ENCODE measurements around the gene SEZ6. TPM values are rescaled to one million over a fixed set of nuclear protein-coding genes. Genes with fewer than 3 reads are reported as not detected.

Gene SEZ6
- total RNA-seq, 4 donors from 2014 or later, result not detected

GRCh38 chr17:29032857-29033197 lies 27.0 kb upstream of the SEZ6 start:
- Histone ChIP-seq H3K27ac (no peak overlapping the region), H3K4me3 (no peak overlapping the region), H3K9me3 (no peaks in the 10 kb centered on the region), H3K27me3 (peaks cover 66% of the 10 kb centered on the region), H3K36me3 (no peaks in the 10 kb centered on the region), H3K4me1 (no peaks in the 10 kb centered on the region)
- no peak for TF ChIP-seq CTCF (IDR thresholded peaks at IDR 0.05)
- TF ChIP-seq POLR2AphosphoS5 (IDR thresholded peaks at IDR 0.05), result no peak
- no peak for TF ChIP-seq POLR2A (IDR thresholded peaks at IDR 0.05)
- no peak for TF ChIP-seq EP300 (IDR thresholded peaks at IDR 0.05)
- no peak for DNase-seq (ENCODE audit: low spot score in 2 of 2)
- 31% methylated on average over 5 of the region's 6 CpGs for WGBS

- no peaks in the 10 kb centered on the region for H3K4me1 ChIP-seq
- no peak for DNase-seq (ENCODE audit: low spot score in 2 of 2)
- peaks cover 67% of the 10 kb centered on the region for H3K27me3 ChIP-seq
- no peak overlapping the region for H3K4me3 ChIP-seq
- no peak overlapping the region for H3K27ac ChIP-seq
- no peak for TF ChIP-seq CTCF (IDR thresholded peaks at IDR 0.05)
- TF ChIP-seq EP300 (IDR thresholded peaks at IDR 0.05), result no peak
- no peak for TF ChIP-seq POLR2A (IDR thresholded peaks at IDR 0.05)
- TF ChIP-seq POLR2AphosphoS5 (IDR thresholded peaks at IDR 0.05), result no peak
- H3K9me3 ChIP-seq, result no peaks in the 10 kb centered on the region
- 32% methylated on average over 11 of the region's 11 CpGs for WGBS
- no peaks in the 10 kb centered on the region for H3K36me3 ChIP-seq
Measured at GRCh38 chr17:29032013-29032856, 26.4 kb upstream of the SEZ6 start.

DNA sequence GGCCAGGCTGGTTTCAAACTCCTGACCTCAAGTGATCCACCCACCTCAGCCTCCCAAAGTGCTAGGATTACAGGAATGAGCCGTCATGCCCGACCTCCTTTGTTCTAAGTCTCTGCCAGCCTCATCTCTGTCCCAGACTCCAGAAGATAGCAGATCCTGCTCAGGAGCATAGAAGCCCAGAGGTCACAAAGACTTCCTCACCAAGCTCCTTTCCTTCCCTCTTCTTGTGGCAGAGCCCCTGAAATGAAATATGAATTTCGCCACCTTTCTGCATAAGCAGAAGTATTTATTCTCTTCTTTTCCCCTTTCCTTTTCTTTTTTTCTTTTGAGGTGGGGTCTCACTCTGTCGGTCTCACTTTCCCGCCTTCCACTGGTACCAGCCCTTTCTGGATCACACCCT lies 25.7 kb upstream of the SEZ6 start:
- Histone ChIP-seq H3K27me3 (peaks cover 72% of the 10 kb centered on the region), H3K9me3 (no peaks in the 10 kb centered on the region), H3K27ac (no peak overlapping the region), H3K4me3 (no peak overlapping the region), H3K36me3 (no peaks in the 10 kb centered on the region), H3K4me1 (no peaks in the 10 kb centered on the region)
- DNase-seq (ENCODE audit: low spot score in 2 of 2), result no peak
- TF ChIP-seq POLR2AphosphoS5 (IDR thresholded peaks at IDR 0.05) (no peak), CTCF (IDR thresholded peaks at IDR 0.05) (no peak), POLR2A (IDR thresholded peaks at IDR 0.05) (no peak), EP300 (IDR thresholded peaks at IDR 0.05) (no peak)
- WGBS, result 66% methylated on average over 5 of the region's 5 CpGs

DNA sequence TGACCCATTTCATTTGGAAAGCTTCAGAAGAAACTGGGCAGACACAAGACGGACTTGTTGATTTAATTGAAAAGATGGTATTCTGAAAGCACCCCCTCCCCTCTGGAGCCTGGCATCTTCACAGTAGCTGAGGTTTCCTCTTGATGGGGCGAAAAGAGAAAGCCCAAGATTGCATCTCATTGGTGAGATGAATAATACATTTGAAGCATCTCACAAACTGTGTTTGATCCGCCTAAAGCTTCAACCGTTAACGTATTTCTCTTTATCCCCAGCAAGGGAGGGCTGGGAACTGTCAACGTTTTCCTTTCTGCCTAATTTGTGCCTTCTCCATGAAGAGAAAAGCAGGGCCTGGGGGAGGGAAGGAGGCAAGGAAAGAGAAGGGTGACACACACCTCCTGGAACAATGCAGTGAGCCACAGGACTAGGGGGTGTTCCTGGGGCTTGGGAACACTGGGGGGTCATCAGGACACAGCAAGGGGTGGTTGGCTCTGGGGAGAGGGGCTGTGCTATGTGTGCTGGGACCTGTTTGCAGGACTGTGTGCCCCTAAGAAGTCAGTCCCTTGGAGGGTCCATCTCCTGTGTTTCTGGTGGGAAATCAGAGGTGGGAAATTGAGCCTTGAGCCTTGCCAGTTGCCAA lies 18.6 kb upstream of the SEZ6 start:
- Histone ChIP-seq H3K27ac (no peak overlapping the region), H3K36me3 (no peaks in the 10 kb centered on the region), H3K4me3 (no peak overlapping the region), H3K27me3 (peaks cover 61% of the 10 kb centered on the region), H3K4me1 (peaks cover 6% of the 10 kb centered on the region), H3K9me3 (no peaks in the 10 kb centered on the region)
- DNase-seq (ENCODE audit: low spot score in 2 of 2), result no peak
- TF ChIP-seq POLR2A (IDR thresholded peaks at IDR 0.05) (no peak), EP300 (IDR thresholded peaks at IDR 0.05) (no peak), POLR2AphosphoS5 (IDR thresholded peaks at IDR 0.05) (no peak), CTCF (IDR thresholded peaks at IDR 0.05) (no peak)
- 57% methylated on average over 6 of the region's 6 CpGs for WGBS

- no peak for DNase-seq (ENCODE audit: low spot score in 2 of 2)
- WGBS, result 91% methylated on average over 7 of the region's 7 CpGs
- no peaks in the 10 kb centered on the region for H3K9me3 ChIP-seq
- no peak overlapping the region for H3K4me3 ChIP-seq
- H3K27ac ChIP-seq, result no peak overlapping the region
- H3K4me1 ChIP-seq, result peaks cover 6% of the 10 kb centered on the region
- TF ChIP-seq EP300 (IDR thresholded peaks at IDR 0.05) (no peak), POLR2AphosphoS5 (IDR thresholded peaks at IDR 0.05) (no peak), CTCF (IDR thresholded peaks at IDR 0.05) (no peak), POLR2A (IDR thresholded peaks at IDR 0.05) (no peak)
- H3K36me3 ChIP-seq, result no peaks in the 10 kb centered on the region
- peaks cover 68% of the 10 kb centered on the region for H3K27me3 ChIP-seq
Measured at GRCh38 chr17:29022074-29022473, 16.2 kb upstream of the SEZ6 start.
